GM12892 (cell line): Measurements from ENCODE around the gene UTS2R.

Experiments used
- POLR2A ChIP-seq: IDR thresholded peaks from 2 replicates; pipeline ENCODE4 v1.6.1; 2011; ENCODE audit warnings: low read depth, low read length, control low read depth
- POLR2AphosphoS5 ChIP-seq: IDR thresholded peaks from 2 replicates; pipeline ENCODE4 v1.6.1; 2011; ENCODE audit warnings: low read depth, low read length, control low read depth
- TAF1 ChIP-seq: IDR thresholded peaks from 2 replicates; pipeline ENCODE4 v1.6.1; 2011; ENCODE audit warnings: low read depth, mild to moderate bottlenecking, control low read depth, low read length, borderline replicate concordance

DNA sequence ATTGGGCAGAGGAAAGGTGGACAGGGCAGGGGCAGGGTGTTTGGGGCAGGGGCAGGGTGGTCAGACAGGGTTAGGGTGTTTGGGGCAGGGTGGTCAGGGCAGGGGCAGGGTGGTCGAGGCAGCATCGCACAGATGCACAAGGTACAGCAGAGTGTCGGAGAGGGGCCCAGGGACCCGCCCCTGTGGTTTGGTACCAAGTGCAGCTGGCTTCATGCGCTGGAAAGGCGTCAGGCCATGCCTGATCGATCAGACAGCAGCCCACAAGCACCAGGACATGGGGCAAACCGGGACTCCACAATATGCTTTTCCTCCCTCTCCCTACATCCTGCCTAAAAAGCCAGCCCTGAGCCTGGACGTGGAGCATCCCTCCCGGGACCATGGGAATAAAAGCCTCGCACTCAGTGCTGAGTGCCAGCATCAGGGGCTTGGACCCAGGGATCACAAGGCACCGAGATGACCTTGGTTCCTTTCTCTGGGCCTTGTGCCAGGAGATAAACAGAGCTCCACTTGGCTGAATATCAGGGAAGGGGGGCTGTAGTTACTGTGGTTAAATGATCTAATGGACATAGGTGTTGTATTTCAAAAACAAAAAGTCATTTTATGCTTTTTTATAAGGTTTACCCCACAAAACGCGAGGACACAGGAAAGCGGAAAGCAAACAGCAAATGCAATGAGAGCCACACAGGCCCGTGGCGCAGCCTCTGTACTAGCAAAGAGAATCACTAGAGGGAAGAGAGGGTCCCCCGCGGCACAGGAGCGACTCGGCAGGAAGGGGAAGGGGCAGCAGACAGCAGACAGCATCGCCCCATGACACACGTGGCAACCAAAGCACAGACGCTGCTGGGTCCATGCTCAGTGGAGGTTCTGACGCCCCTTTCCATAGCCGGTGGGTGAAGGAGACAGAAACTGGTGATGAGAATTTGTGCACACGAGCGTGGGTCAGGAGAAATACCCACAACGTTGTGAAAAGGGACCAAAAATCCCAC lies 41.3 kb downstream of the UTS2R start:
- TF ChIP-seq POLR2AphosphoS5 = no peak
- no peak for TF ChIP-seq POLR2A
- no peak for TF ChIP-seq TAF1
